NCI-H2196 treated with DMSO at 0.1 percent for 48 hours (cell line): ENCODE measurements around the gene SEMA4C.
"Not testable (repeated sequence)": the region's sequence is repeated elsewhere in the genome, so short reads cannot be mapped to it uniquely, and the experiment has no call there.

Source experiments
- DNase-seq: peaks from one replicate; lab custom pipeline; 2025; ENCODE audit not compliant: unreplicated experiment; lab: John Stamatoyannopoulos, UW

The SEMA4C gene

GRCh38 chr2:96867756-96868554 is 1.9 kb downstream of the SEMA4C start:
- DNase-seq: no peak

- no peak for DNase-seq
Observed at GRCh38 chr2:96866986-96867755, 2.7 kb downstream of the SEMA4C start.

GRCh38 chr2:96866586-96866985 is 3.3 kb downstream of the SEMA4C start:
- DNase-seq: no peak

- no peak for DNase-seq
Observed at GRCh38 chr2:96866149-96866548, 3.7 kb downstream of the SEMA4C start.

GRCh38 chr2:96865654-96866053 is 4.2 kb downstream of the SEMA4C start:
- DNase-seq: no peak

DNA sequence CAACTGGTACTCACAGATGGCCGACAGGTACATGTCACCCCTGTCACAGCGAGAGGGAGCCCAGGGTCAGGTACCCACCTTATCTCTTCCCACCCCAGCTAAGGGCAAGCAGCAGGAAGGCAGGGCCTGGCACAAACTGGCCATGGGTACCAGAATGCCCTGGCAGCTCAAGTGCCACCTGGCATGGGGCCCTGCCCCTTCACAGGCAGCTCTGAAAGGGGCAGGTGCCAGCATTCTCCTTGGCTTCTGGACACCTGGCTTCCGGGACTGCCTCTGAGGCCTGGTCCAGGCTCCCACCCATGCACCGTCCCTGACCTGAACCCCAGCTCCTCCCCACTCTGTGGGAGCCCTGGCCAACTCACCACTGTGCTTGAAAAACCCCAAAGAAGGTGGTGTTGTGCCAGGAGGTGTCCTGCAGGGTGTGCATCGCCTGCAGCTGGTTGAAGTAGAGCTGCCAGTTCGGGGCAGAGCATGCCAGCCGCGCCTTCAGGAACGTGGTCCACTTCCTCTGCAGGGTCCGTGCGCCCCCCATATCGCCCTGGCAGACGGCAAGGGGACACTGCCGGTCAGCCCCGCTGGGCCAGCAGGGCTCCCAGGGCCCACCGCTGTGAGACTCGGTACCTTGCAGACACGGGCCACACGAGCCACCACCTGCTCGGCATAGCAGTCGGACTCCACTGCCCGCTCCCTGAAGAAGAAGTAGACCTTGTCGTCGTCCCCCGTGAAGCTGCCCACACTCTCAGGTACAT is 5.4 kb downstream of the SEMA4C start:
- peak; percentile 88 for DNase-seq

DNA sequence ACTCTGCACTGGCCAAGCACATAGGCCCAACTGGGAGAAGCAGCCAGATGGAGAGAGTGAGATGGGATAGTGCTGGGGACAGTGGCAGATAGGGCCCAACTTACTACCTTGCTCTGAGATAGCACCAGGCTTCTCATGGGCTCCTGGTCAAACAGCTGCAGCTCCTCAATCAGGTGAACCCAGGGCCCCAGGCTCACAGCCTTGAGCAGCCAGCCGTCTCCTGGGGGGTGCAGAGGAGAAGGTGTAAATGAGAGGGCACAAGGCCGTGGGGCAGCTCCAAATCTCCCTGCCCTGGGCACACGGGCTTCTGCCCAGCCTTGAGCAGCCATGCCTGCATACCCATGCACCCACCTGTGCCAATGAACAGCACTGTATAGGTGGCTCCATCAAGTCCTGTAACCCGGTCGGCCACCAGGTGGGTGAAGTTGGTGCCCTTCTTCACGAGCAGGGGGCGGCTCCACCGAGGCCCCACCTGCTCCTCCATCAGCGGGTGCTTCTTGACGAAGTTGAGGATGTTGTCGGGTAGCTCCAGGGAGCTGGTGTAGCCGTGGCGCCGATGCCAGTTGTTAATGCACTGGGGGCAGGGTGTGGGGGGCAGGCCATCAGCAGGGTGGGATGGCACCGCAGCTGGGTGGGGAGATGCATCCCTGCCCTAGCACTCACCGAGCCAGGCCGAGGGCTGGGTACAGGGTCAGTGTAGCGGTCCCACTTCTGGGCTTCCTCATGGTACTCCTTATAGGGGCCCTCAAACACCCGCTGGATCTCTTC is 6.1 kb downstream of the SEMA4C start:
- DNase-seq: no peak

DNA sequence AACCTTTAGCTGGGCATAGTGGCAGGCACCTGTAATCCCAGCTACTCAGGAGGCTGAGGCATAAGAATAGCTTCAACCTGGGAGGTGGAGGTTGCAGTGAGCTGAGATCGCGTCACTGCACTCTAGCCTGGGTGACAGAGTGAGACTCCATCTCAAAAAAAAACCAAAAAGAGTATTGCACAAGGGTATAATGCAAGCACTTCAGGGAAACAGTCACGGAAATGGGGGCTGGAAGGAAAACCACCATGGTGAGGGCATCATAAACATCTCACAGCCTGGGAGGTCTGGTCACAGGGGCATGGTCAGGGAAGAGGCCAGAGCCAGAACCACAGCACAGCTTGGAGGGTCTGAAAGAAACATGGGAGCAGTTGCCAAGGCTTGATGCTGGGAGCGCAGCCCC is 6.8 kb downstream of the SEMA4C start:
- not testable (repeated sequence) for DNase-seq

- DNase-seq: no peak
Observed at GRCh38 chr2:96861074-96861473, 8.8 kb downstream of the SEMA4C start.

- no peak for DNase-seq
Observed at GRCh38 chr2:96860065-96861029, 9.5 kb downstream of the SEMA4C start.

- DNase-seq: no peak
Observed at GRCh38 chr2:96859681-96860064, 10.2 kb downstream of the SEMA4C start.

GRCh38 chr2:96859099-96859649 is 10.7 kb downstream of the SEMA4C start:
- DNase-seq: no peak

DNA sequence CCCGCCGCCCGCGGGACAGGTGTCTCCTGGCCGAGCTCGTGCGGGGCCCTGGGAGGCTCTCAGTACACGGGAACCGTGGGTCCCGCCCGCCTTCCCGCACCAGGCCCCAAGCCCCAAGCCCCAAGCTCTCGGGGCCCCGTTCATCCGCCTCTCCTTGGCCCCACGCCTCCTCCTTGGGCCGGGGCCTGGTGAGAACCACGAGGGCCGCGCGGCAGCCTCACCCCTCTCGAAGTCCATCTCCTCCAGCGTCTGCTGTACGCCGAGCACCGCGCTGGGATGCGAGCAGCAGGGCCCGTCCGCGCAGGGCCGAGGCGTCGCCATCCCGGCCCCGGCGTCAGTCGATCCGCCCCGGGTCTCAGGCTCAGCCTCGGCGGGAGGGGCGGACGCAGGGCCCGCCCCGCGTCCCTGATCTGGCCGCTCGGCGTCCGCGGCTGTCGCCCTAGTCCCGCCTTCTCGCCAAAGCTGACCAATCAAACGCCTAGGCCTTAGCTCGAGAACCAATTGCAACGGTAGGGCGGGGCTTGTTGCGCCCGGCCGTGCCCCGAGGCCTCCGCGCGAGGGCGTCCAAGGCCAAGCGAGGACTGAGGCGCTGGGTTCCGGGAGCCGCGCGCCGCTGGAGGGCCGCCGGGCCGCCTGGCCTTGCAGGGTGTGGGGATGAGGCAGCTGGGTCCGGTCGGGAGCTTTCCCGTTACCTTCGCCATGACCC is 12.1 kb downstream of the SEMA4C start, which contains the start of gene ANKRD39:
ANKRD39 (minus strand) TSS at position 350 of the 706 bp plus-strand sequence; CDS start at position 321, 29 bp downstream.
- DNase-seq: peak; percentile 94

DNA sequence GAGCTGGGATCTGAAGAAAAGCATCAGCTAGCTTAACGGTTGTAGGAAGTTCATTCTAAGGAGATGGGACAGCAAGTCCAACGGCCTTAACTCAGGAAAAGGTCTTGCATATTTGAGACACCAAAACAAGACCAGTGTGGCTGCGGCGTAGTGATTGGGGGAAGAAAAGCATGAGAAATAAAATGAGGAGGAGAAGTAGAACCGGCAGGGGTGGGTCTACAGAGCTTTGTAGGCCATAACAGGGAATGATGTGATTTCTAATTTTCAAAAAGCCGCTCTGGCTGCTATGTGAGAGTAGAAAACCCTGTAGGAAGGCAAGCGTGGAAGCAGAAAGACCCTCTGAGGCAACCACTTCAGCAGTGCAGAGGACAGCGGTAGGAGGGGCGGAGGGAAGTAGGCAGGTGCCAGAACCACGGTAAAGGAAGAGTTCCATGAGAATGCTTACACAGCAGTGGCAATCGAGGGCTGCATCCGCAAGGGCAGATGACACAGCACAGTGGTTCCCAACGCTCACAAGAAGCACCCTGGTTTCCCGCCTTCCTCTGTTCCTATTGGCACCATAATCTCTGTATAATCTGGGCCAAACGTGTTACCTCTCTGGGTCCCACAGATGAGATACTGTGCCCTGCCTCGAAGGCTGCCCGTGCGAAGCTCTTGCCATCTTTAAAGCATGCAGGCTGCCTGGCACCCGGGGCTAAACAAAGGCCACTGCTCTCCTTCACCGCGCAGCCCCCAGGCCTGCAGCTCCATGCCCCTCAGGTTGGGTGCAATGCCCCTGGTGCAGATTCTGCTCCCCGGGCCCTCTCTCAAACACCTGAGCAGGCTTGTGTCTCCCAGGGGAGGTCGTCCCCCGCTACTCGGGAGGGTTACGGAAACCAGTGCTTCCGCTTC is 12.9 kb downstream of the SEMA4C start:
- no peak for DNase-seq

DNA sequence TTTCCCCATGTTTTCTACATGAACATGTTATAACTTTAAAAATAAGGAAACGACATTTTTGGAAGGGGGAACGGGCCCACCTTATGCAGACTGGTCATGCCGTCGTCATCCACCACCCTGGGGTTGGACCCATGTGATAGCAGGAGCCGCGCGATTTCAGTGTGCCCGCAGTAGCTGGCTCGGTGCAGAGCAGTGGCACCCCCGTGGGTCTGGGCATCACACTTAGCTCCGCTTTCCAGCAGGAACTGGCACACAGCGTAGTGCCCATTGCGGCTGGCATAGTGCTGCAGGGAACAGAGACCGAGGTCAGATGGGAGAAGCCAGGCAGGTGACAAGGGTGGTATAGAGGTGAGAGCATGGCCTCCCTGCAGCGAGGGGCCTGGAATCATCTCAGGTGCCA is 16.6 kb downstream of the SEMA4C start:
- DNase-seq: no peak

DNA sequence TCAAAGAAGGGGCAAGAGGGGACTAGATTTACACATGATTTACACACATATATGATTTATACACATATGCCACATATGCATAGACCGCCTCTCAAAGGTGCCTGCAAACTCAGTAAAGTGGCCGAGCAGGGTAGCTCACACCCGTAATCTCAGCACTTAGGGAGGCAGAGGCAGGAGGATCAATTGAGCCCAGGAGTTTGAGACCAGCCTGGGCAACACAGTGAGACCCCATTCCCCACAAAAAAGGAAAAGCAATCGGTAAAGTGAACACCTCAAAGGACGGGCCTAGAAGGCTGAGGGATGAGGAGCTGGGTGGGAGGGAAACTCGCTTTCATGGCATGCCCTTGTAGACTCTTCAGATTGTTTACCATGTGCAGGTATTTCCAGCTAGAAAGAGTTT is 17.2 kb downstream of the SEMA4C start:
- DNase-seq: no peak

DNA sequence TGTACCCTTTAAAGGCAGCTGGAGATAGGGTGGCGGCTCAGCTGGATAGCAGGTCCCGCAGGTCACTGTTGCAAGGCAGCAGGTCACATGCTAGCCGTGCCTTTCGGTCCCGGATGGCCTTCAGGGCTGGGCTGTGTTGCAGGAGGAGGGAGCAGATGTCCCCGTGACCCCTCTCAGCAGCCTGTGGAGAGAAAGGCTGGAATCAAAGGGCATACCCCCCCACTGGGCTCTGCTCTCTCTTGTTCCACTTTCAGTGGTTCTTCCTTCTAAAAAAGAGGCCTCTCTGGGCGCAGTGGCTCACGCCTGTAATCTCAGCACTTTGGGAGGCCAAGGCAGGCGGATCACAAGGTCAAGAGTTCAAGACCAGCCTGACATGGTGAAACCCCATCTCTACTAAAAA is 21.6 kb downstream of the SEMA4C start:
- DNase-seq: no peak

DNA sequence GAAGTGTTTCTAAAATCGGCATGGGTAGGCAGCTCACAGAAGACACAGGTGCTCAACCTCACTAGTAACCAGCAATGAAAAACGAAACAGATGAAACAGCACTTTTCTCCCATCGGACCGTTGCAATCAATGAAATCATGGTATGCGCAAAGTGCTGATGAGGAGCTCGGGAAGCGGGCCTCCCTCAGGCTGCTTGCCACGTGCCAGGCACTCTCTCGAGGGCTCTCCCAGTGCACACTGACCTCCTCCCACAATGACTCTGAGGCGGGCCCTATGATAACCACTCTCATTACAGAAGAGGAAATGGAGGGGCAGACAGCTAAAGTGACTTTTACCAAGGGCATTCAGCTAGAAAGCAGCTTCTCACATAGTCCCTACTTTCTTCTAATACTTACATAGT is 22.3 kb downstream of the SEMA4C start:
- DNase-seq: no peak
